ENCODE results near the gene CYFIP1.

- no peak for TF ChIP-seq POLR2A (IDR thresholded peaks at IDR 0.05; ENCODE audit: borderline replicate concordance, extremely low read depth, insufficient read depth, insufficient read length)
- no peak for TF ChIP-seq REST (IDR thresholded peaks at IDR 0.05; ENCODE audit: low read depth)
- no peak for TF ChIP-seq CTCF (IDR thresholded peaks at IDR 0.05 in 2 of 3, conservative IDR thresholded peaks at IDR 0.05 in 1 of 3; ENCODE audit: borderline replicate concordance in 1 of 3, insufficient read depth in 1 of 3, low read depth in 2 of 3, low read length in 2 of 3)
- TF ChIP-seq ELF1 (IDR thresholded peaks at IDR 0.05; ENCODE audit: borderline replicate concordance, low read depth), result no peak
- no peak for TF ChIP-seq RAD21 (IDR thresholded peaks at IDR 0.05; ENCODE audit: low read depth)
- TF ChIP-seq JUND (IDR thresholded peaks at IDR 0.05), result no peak
Measured at GRCh38 chr15:22949074-22949547, 31.1 kb downstream of the CYFIP1 start.

Data from HCT116 (cell line).